Right hindlimb (tissue), 1 donor: ENCODE data around the gene AKT1S1.
A peak's percentile ranks its signal among the peaks of the same experiment; 100 is the strongest.

Experiments
- DNase-seq: peaks from one replicate; pipeline ENCODE4 v3.0.0-alpha.2; 2018

AKT1S1 gene

DNA sequence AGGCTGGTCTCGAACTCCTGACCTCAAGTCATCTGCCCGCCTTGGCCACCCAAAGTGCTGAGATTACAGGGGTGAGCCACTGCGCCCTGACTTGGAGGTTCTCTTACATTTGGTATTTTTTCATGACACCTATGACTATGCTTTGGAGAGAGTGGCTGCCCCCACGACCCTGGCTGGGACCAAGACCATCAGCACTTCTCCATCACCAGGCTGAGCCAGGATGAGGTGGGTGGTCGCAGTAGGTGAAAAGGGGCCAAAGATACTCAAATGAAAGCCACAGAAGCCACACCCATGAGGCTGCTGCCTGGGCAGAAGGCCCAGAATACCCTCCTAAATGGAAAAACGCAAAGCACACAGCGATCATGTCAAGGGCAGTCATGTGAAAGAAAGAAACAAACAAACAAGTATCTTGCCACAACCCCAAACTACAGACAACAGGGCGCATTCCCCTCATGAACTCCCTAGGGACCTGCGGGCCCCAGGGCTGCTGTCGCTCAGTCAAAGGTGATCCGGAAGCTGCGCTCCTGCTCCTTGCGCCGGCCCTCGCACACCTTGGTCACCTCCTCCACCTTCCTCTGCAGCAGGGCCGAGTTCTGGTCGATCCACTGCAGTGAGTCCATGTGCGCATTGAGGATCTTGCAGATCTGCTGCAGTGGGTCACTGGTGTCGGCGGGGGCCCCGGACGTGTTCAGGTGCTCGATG, 30.7 kb upstream of the AKT1S1 start:
- DNase-seq = no peak

DNA sequence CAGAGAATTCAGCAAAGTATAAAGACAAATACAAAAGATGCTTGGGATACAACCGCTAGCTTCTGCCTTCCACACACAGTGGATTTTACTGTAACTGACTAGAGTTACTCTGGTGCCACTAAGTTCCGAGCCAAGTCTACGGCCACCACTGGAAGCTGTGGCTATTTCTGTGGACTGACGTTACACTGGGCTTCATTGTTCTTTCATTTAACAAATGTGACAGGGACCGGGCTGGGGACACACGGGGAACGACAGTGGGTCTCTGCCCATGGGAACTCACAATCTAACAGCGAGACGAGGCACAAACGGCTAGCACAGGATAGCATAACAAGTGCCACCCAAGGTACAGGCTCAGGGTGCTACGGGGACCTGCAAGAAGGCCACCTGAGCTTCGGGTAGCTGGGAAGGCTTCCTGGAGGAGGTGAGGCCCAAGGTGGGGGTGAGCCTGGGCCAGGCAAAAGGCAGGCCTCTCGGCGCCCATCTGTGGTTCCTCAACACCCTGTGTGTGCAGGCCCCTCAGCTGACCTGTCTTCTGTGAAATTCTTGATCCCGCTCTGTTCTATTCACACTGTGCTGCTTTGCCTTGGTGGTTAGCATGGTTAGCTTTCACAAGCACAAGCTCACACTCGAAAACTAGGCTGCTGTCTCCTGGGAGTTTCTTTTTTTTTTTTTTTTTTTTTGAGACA, 29.9 kb upstream of the AKT1S1 start:
- DNase-seq = no peak

DNA sequence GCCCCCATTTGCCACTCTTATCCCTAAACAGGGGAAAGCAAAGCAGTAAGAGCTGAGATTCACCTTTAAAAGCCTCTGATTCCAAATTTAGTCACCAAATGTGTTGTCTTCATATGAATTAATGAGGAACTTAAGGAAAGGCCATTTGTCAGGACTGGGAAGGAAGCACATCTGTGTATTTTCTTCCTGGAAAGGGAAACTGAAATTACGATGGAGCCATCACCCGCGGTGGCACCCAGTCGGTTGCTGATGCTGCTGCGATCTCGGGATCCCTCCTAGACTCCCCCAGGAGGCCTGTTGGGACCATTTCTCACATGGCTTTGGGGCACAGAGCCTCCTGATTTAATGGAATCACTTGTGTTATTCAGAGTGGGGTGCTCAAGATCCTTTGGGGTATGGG, 27.0 kb upstream of the AKT1S1 start:
- no peak for DNase-seq

DNA sequence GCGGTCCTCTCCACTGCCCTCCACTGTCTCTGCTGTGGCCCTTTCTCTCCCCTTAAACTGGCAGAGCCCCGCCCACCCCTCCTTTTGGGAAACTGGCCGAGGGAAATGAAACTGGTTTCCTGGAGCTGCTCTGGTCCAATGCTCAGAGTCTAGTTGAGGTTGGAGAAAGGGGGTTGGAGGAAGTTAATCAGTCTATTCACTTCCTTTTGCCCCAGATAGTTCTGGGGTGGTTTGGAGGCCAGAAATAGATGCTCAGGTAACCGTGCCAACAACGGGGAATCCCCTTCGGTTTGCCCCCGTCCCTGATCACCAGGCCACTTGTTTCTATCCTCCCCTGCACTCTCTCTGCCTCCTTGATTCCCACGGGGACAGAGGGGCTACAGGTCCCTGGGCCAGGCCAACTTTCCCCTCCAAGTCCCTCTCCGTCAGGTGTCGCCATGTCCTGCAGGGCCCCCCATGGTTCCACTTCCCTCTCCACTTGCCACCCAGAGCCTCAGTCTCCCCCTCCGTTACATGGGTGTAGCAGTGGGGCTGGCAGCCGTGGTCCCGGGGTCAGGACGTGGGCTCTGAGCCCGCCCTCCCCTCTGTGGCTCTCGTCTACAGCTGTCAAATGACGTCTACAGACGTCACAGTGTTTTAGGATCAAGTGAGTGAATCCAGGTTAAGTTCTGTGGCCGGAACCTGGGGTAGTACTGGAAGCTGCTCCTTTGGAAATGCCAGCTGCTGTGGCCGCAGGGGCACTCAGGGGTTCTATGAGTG, 19.9 kb upstream of the AKT1S1 start, which contains the start of gene IL4I1:
Gene IL4I1, minus strand, starts transcription at position 25 of the 759 bp plus-strand sequence. CDS start 727 bp downstream, outside the sequence.
- no peak for DNase-seq

DNA sequence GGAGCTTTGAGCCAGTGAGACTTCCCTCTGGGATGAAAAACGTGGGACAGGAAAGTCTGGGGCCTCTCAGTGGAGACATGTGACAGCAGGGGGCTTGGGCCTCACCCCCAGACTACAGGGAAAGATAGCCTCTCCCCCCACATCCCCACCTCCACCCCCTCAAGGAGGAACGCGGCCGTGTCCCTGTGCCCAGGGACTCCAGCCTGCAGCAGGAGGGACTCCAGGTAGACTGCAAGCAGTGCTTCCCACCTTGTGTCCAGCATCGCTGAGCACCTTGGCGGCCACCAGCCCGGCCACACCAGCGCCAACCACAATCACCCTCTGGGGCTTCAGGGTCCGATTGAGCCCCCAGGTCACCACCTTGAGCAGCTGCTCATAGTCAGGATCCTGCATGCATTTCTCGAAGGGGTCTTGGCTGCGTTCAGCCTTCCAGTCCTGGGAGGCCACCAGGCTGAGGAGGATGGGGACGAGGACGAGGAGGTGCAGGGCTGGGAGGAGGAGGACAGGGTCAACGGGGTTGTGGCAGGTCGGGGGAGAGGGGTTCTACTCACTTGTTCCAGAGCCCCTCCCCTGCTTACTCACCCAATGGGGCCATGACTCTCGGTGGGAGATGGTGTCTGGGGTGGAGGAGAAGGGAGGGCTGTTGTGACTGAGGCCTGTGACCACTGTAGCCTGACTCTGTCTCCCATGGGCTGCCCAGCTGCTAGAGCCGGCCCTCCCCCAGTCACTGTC, 18.6 kb upstream of the AKT1S1 start:
- no peak for DNase-seq

DNA sequence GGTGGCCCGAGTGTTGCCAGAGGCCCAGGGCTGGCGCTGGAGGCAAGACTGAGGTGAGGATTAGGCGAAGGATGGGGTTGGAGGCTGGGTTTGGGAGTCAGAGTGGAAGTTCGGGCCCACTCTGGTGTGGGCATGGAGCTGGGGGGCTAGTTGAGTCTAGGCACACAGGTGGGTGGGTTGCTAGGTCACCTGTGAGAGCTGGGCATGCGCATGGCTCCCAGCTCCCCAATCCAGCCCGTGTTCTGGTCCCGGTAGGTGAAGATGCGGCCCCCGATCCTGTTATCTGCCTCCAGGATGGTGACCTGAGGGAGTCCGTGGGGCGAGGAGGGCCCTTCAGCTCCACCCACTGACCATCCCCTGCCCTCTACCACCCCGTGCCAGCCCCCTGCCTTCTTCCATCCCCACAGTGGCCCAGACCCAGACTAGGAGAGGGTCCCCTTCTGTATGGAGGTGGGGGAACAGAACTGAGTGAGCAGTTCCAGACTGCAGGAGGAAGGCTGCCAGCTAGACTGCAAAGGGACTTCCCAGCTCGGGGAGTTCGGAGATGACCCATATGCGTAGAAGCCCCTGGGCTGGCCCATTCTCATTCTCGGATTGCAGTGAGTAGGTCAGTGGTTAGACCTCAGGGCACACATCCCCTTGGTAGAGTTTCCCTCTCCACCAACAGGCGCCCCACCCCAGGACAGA, 17.9 kb upstream of the AKT1S1 start:
- no peak for DNase-seq

DNA sequence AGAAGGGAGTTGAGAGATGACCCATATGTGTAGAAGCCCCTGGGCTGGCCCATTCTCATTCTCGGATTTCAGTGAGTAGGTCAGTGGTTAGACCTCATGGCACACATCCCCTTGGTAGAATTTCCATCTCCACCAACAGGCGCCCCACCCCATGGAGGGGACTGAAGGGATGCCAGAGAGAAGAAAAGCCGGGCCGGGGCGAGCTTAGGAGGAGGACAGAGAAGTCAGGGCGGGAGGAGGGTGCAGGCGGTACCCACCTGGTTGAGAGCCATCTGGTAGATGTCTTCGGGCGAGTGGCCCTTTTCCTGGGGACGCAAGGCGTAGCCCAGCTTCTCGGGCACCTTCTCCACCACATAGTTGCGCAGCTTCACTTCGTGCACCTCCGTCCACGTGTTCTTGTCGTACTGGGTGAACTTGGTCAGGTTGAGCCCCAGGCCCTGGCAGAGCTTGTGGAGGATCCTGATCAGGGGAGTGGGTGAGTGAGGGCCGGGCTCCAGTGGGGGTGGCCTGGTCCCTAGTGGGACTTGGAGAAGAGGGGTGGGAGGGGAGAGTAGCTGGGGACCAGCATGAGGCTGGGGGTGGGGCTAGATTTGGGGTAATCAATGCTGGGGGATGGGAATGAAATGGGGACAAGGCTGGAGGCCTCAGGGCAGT, 17.0 kb upstream of the AKT1S1 start:
- no peak for DNase-seq

DNA sequence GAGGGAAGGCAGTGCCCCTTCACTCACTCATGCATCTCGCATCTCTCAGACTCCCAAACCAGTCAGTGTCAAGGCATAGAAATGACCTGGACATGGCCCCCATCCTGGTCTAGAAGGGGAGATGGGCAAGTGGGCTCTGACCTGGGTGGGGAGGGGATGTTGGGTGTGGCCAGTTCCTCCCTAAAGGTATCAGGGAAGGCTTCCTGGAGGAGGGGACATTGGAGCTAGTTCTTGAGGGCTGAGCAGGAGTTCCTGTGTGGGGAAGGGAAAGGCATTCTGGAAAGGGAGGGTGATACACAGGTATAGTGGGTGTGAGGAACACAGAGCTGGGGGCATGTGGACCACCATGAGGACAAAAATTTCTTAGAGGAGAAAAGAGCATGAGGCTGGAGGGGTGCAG, 15.6 kb upstream of the AKT1S1 start:
- no peak for DNase-seq

DNA sequence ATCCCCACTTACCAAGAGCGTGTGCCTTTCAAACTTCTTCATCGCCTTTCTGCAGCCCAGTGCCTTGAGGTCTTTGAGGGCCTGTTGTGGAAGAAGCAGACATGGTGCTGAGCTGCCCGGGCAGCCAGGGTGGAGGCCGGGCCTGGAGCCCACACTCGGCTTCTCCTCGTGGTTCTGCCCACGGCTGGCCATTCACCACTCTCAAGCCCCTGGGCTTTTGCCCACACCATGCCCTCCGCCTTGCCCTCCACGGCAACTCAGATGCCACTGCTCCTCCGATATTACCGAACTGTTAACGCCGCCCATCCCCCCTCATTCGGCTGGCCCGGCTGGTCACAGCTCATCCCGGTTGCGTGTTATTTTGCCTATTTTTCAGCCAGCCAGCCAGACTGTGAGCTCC, 14.2 kb upstream of the AKT1S1 start:
- DNase-seq = no peak

DNA sequence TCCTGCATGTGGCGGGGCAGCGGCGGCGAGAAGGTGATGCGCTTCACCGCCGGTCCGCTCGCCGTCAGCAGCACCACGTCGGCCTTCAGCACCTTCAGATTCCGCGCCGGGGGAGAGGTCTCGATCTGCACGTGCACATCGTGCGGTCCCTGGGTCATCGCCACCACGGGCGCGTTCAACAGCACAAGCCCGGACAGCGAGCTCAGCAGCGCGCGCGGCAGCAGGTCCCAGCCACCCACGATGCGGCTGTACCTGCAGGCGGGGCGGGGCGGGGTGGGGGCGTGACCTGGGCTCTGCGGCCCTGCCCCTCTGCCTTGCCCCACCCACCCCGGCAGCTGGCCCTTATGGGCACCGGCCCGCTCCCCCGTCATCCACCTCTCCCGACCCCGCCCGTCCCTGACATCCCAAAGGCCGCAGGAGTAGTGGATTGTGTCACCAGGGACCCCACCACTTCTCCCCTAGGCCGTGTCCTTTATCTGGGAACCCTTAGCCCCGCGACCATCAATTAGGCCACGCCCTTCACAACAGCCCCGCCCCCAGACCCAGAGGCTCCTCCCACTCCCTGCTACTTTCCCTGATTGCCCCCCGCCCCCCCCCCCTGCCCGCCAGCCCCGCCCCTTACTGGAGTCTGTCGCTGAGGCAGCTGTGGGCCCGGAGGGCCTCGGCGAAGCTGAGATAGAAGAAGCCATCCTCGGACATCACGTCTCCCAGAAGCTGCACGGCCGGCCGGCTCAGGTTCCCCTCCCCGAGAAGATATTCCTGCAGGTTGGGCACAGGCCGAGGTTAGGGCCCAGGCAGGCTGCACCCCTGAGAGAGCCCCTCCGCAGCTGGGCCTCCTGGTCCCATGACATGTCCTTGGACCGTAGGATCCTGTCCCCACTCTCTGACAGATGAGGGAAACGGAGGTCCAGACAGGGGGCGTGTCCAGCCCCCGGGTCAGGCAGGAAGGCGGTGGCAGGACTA, 13.5 kb upstream of the AKT1S1 start:
- no peak for DNase-seq

DNA sequence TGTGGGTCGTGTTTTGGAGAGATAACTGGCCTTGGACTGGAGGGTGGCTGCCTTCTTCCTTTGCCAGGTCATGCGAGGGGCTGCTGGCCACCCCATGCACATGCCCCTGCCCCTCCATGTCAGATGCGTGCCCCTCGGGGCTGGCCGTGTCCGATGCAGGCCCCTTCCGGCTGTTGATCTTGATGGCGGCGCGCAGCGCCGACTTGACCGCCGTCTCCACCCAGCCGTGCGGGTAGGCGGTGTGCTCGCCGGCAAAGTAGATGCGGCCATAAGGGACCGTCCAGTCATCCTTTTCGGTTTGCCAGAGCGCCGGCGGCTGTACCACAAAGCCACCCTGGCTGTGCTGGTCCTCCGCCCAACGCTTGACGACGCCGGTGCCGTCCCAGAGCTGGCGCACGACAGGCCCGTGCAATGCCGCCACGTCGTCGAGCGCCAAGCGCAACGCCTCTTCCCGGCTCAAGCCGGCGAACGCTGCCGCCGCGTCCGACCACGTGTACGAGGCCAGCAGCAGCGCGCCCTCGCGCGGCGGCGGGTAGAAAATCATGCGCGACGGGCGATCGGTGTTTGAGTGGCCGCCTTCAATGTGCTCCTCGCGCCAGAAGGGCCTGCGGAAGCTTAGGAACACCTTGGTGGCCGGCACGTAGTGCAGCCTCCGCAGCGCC, 12.7 kb upstream of the AKT1S1 start:
- DNase-seq = peak; percentile 80

DNA sequence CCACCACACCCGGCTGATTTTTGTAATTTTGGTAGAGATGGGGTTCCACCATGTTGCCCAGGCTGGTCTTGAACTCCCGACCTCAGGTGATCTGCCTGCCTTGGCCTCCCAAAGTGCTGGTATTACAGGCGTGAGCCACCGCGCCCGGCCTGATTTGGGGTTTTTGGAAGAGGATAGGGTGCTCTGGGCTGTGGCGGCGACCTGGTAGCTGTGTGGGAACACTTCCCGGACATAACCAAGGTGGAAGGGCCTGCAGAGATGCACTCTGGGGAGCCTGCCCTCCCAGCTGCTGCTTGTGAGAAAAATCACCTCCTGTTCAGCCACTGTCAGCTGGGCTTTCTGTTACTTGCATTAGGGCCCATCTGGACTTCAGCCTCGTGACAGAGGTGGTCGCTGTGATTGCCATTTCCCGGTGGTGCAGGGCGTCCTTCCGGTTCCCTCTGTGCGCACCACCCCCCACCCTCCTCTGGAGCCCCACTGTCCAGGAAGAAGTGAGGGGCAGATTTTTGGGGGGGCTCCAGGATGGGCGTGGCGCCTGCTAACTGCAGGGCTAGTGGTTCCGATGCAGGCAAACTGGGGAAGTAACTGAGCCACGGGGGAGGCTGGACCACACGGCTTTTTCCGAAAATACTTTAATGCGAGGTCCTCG, 12.0 kb upstream of the AKT1S1 start:
- no peak for DNase-seq

DNA sequence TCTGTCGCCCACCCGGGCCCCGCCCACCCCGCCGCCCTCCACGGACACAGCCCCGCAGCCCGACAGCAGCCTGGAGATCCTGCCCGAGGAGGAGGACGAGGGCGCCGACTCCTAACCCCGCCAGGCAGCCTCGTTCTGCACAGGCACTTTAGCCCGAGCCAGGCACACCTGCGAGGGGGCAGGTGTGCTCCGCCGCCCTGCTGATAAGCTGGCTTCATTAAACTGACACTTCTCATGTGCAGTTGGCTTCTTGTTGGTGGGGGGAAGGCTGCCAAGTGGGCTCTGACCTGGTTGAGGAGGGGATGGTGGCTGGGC, 11.3 kb upstream of the AKT1S1 start:
- no peak for DNase-seq

DNA sequence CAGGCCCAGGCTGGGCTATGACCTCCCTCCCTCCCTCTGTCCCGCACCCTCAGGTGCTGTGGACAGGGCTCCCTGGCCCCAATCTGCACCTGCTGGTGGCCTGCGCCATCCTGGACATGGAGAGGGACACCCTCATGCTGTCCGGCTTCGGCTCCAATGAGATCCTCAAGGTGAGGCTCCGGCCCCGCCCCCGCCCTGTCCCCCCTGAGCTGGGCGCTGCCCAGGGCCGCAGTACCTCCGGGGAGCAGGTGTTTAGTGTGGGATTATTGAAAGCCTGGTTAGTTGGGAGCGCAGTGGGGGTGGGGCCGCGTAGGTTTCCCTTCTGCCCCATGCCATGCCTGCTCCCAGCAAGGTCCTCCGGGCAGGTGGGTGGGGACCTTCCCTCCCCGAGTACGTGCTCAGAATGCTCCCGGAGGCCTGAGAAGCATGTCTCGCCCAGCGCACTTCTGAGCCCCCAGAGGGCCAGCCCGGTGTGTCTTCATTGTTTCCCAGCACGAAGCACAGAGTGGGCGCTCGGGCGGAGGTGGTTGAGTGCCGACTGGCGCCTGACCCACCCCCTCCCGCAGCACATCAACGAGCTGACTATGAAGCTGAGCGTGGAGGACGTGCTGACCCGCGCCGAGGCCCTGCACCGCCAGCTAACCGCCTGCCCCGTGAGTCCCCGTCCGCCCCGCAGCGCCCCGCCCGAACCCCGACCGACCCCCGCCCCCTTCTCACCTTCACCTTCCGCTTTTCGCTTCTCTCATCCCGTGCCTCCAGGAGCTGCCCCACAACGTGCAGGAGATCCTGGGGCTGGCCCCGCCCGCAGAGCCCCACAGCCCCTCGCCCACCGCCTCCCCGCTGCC, 10.7 kb upstream of the AKT1S1 start:
- DNase-seq = no peak

DNA sequence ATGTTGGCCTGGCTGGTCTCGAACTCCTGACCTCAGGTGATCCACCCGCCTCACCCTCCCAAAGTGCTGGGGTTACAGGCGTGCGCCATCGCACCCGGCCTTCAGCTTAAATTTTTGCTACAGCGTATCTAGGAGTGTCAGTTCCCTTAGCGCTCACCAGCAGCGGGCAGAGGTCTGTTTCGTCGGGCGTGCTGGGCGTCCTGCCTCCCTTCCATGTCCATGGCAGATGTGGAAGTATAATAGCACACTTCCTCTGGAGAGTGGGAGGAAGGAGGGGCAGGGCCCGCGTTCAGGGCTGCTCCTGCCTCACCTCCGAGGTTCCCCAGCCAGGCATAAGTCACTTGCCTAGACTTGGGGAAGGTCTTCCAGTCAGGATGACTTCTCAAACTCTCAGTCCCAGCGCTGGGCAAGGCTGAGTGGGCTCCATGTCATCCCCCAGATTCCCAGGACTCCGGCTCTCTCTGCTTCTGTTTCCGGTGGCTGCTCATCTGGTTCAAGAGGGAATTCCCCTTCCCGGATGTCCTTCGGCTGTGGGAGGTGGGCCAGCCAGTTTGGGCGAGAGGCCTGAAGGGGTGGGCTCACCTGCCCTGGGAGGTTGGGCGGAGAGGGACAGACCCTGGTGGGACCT, 10.0 kb upstream of the AKT1S1 start:
- no peak for DNase-seq

DNA sequence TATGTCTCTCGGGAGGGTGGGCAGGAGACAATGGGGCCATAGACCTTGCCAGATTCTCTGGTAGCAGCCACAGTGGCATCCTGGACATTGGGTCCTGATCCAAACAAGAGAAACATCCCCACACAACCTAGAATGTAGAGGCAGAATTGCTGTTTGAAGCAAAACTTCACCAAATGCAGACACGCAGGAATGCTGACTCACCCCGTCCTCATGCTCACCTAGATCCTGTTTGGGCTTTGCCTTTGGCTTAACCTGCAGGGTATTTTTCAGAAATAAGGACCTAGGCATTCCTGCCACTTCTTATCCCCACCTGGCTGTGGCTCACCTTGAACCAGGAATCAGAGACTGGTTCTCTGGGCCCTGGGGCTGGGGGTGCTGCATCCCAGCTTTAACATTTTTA, 7.6 kb upstream of the AKT1S1 start:
- no peak for DNase-seq

DNA sequence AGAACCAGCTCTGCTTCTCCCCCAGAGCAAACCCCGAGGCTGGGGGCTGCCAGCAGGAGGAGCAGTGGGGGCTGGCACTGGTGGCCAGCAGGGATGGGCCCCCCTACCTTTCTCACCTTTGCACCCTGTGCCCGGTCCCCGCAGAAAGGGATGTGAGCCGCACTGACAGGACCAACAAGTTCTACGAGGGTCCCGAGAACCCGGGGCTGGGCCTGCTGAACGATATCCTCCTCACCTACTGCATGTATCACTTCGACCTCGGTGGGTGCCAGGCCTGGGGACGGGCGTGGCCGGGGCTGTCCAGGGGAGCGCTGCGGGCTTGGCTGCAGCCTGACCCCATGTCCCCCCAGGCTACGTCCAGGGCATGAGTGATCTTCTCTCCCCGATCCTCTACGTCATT, 7.0 kb upstream of the AKT1S1 start:
- DNase-seq = no peak

DNA sequence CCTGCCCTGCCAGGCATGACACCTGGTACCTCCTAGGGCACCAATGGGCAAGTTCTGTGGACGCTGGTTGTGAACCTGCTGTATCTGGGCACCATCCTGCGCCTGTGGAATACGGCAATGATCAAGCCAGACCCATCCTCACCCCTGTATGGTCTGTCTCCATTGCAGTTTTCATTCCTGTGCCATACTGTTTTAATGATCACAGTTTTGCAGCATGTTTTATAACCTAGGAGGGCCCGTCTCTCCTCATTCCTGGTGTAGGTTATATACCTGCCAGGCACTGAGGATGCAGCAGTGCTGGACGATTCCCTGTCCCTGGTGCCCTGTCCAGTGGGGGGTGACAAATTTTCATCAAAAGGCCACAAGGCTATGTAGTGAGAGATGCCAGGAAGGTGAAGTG, 5.9 kb upstream of the AKT1S1 start:
- no peak for DNase-seq
